Measurements from ENCODE around the gene XXYLT1. TPM values are rescaled to one million over a fixed set of nuclear protein-coding genes. Genes with fewer than 3 reads are reported as not detected.
"Not testable (repeated sequence)": the region's sequence is repeated elsewhere in the genome, so short reads cannot be mapped to it uniquely, and the experiment has no call there.

The XXYLT1 gene
- polyA plus RNA-seq, 1 donor (not counting 4 experiments of a cell fraction or from before 2014, with no cell fraction given): 11.1 TPM

DNA sequence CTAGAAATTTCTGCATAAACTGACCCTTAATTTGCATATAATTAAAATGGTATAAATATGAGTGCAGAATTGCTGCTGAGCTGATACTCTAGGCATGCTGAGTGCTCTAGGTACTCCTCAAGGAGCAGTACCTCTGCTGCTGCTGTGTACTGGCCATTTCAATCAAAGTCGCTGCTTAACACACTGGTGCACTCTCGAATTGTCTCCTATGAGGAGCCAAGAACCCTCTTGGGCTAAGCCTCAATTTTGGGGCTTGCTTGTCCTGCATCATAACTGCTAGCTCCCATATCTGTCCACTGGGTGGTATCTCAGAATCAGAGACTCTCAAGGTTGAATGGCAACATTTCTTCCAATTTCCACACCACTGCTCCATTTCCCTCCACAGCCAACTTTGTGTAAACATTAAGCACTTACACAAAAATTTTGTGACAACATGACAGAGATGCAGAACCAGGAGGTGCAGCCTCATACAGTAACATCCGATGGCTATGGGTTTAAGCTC is 82.5 kb downstream of the XXYLT1 start:
- Histone ChIP-seq H3K4me1 (ENCODE audit: control insufficient read depth, extremely low read depth, insufficient read depth, low read length) (peaks cover 34% of the 10 kb centered on the region), H3K4me3 (ENCODE audit: control insufficient read depth in 2 of 3, extremely low read depth in 1 of 3, insufficient read depth in 2 of 3, low read depth in 1 of 3, low read length in 3 of 3) (no peak overlapping the region), H3K27ac (ENCODE audit: control insufficient read depth, insufficient read depth, low read length) (peak overlapping the region; percentile 74), H4K20me1 (ENCODE audit: control insufficient read depth, extremely low read depth, insufficient read depth, low read length) (no peaks in the 10 kb centered on the region), H3K9ac (ENCODE audit: control insufficient read depth, extremely low read depth, insufficient read depth, low read length) (peak overlapping the region; percentile 31), H3K36me3 (ENCODE audit: control insufficient read depth in 2 of 2, extremely low read depth in 1 of 2, insufficient read depth in 2 of 2, low read length in 2 of 2) (no peaks in the 10 kb centered on the region), H3K9me1 (ENCODE audit: control insufficient read depth, extremely low read depth, insufficient read depth, low read length) (no peaks in the 10 kb centered on the region), H3K9me3 (ENCODE audit: control insufficient read depth, low read depth, low read length) (no peaks in the 10 kb centered on the region), H2AFZ (ENCODE audit: control insufficient read depth, low read length) (no peak overlapping the region), H3K4me2 (ENCODE audit: control insufficient read depth, extremely low read depth, insufficient read depth, low read depth, low read length) (peak overlapping the region; percentile 51), H3K79me2 (ENCODE audit: control insufficient read depth, insufficient read depth, low read length) (peaks cover 6% of the 10 kb centered on the region), H3K27me3 (ENCODE audit: control insufficient read depth, extremely low read depth, insufficient read depth, low read length) (no peaks in the 10 kb centered on the region)
- dilution Hi-C loops (cut with MboI; ENCODE audit: extremely low pct_ligation_motif_present, low sequenced_read_pairs): no loop called here
- TF ChIP-seq, protein P1, sequence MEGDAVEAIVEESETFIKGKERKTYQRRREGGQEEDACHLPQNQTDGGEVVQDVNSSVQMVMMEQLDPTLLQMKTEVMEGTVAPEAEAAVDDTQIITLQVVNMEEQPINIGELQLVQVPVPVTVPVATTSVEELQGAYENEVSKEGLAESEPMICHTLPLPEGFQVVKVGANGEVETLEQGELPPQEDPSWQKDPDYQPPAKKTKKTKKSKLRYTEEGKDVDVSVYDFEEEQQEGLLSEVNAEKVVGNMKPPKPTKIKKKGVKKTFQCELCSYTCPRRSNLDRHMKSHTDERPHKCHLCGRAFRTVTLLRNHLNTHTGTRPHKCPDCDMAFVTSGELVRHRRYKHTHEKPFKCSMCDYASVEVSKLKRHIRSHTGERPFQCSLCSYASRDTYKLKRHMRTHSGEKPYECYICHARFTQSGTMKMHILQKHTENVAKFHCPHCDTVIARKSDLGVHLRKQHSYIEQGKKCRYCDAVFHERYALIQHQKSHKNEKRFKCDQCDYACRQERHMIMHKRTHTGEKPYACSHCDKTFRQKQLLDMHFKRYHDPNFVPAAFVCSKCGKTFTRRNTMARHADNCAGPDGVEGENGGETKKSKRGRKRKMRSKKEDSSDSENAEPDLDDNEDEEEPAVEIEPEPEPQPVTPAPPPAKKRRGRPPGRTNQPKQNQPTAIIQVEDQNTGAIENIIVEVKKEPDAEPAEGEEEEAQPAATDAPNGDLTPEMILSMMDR (optimal IDR thresholded peaks at IDR 0.05 in 1 of 3, IDR thresholded peaks at IDR 0.05 in 1 of 3, conservative IDR thresholded peaks at IDR 0.05 in 1 of 3; ENCODE audit: extremely low read depth in 1 of 3, insufficient read depth in 2 of 3, low read length in 3 of 3): no peak
- no peak for TF ChIP-seq EZH2 (IDR thresholded peaks at IDR 0.05; ENCODE audit: low read length)
- DNase-seq (ENCODE audit: low read depth, low spot score): no peak
- peak; percentile 29 for FAIRE-seq

DNA sequence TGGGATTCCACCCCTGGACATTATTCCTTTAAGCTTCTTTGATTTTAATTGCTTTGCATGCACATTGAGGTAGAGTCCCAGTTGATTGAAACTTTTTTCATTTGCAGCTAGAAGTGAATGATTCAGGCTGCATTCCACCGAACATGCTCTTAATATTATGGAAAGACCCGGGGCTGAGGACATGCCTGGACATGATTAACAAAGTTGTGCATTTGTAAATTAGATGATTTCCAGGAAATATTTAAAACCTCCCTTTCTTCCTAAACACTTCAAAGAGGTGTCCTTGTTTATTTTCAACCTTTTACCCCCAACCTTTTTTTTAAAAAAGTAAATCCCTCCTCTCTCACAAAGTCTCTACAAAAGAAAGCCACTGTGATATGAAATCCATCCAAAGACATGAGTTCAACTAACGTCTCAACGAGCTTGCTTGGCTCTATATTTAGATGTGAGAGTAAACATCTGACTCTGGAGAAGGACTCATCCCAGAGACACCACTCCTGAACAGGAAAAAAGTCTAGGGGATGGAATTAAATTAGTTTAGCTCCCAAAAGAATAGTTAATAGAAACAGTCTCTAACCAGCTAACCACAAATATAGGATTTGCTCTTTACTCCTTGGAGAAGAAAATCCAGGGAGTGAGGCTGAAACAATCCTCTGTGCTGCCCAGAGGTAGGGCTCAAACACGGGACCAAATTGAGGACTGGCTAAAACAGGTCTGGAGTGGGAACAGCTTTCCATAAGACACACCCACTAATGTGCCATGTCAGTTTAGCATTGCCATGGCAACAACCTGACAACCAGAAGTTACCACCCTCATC is 83.1 kb downstream of the XXYLT1 start:
- Histone ChIP-seq H3K27ac (ENCODE audit: control insufficient read depth, insufficient read depth, low read length) (peak overlapping the region; percentile 74), H3K27me3 (ENCODE audit: control insufficient read depth, extremely low read depth, insufficient read depth, low read length) (no peaks in the 10 kb centered on the region), H3K4me2 (ENCODE audit: control insufficient read depth, extremely low read depth, insufficient read depth, low read depth, low read length) (peak overlapping the region; percentile 51), H4K20me1 (ENCODE audit: control insufficient read depth, extremely low read depth, insufficient read depth, low read length) (no peaks in the 10 kb centered on the region), H3K36me3 (ENCODE audit: control insufficient read depth in 2 of 2, extremely low read depth in 1 of 2, insufficient read depth in 2 of 2, low read length in 2 of 2) (no peaks in the 10 kb centered on the region), H3K4me1 (ENCODE audit: control insufficient read depth, extremely low read depth, insufficient read depth, low read length) (peaks cover 34% of the 10 kb centered on the region), H3K9me1 (ENCODE audit: control insufficient read depth, extremely low read depth, insufficient read depth, low read length) (no peaks in the 10 kb centered on the region), H3K9me3 (ENCODE audit: control insufficient read depth, low read depth, low read length) (no peaks in the 10 kb centered on the region), H3K79me2 (ENCODE audit: control insufficient read depth, insufficient read depth, low read length) (peaks cover 6% of the 10 kb centered on the region), H3K4me3 (ENCODE audit: control insufficient read depth in 2 of 3, extremely low read depth in 1 of 3, insufficient read depth in 2 of 3, low read depth in 1 of 3, low read length in 3 of 3) (peak overlapping the region in 2 of 3 experiments; percentile 5 to 22), H2AFZ (ENCODE audit: control insufficient read depth, low read length) (no peak overlapping the region), H3K9ac (ENCODE audit: control insufficient read depth, extremely low read depth, insufficient read depth, low read length) (peak overlapping the region; percentile 31)
- DNase-seq (ENCODE audit: low read depth, low spot score): peak; percentile 25
- peak; percentile 46 for FAIRE-seq
- dilution Hi-C loops (cut with MboI; ENCODE audit: extremely low pct_ligation_motif_present, low sequenced_read_pairs): no loop called here
- no peak for TF ChIP-seq EZH2 (IDR thresholded peaks at IDR 0.05; ENCODE audit: low read length)
- TF ChIP-seq, protein P1 (optimal IDR thresholded peaks at IDR 0.05 in 1 of 3, IDR thresholded peaks at IDR 0.05 in 1 of 3, conservative IDR thresholded peaks at IDR 0.05 in 1 of 3; ENCODE audit: extremely low read depth in 1 of 3, insufficient read depth in 2 of 3, low read length in 3 of 3): no peak

DNA sequence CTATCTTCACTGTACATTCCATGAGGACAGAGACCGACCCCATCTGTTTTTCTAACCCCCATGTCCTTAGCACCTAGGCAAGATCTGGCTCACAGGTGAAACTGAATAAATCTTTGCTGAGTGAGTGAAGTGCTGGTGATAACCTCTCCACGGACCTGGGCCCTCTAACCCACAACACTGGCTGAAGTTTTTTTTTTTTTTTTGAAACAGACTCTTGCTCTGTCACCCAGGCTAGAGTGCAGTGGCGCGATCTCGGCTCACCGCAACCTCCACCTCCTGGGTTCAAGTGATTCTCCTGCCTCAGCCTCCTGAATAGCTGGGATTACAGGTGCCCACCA is 84.3 kb downstream of the XXYLT1 start:
- H2AFZ ChIP-seq (ENCODE audit: control insufficient read depth, low read length); H3K9ac ChIP-seq (ENCODE audit: control insufficient read depth, extremely low read depth, insufficient read depth, low read length); H3K9me3 ChIP-seq (ENCODE audit: control insufficient read depth, low read depth, low read length); H3K27me3 ChIP-seq (ENCODE audit: control insufficient read depth, extremely low read depth, insufficient read depth, low read length); H3K79me2 ChIP-seq (ENCODE audit: control insufficient read depth, insufficient read depth, low read length); H3K4me3 ChIP-seq (ENCODE audit: control insufficient read depth in 2 of 3, extremely low read depth in 1 of 3, insufficient read depth in 2 of 3, low read depth in 1 of 3, low read length in 3 of 3); H4K20me1 ChIP-seq (ENCODE audit: control insufficient read depth, extremely low read depth, insufficient read depth, low read length); H3K27ac ChIP-seq (ENCODE audit: control insufficient read depth, insufficient read depth, low read length); DNase-seq (ENCODE audit: low read depth, low spot score); FAIRE-seq; H3K9me1 ChIP-seq (ENCODE audit: control insufficient read depth, extremely low read depth, insufficient read depth, low read length); H3K36me3 ChIP-seq (ENCODE audit: control insufficient read depth in 2 of 2, extremely low read depth in 1 of 2, insufficient read depth in 2 of 2, low read length in 2 of 2); dilution Hi-C loops (cut with MboI; ENCODE audit: extremely low pct_ligation_motif_present, low sequenced_read_pairs); H3K4me2 ChIP-seq (ENCODE audit: control insufficient read depth, extremely low read depth, insufficient read depth, low read depth, low read length): not testable (repeated sequence)
- peaks cover 44% of the 10 kb centered on the region for H3K4me1 ChIP-seq (ENCODE audit: control insufficient read depth, extremely low read depth, insufficient read depth, low read length)
